ENCODE data around the gene PCYT1B.

The PCYT1B gene

DNA sequence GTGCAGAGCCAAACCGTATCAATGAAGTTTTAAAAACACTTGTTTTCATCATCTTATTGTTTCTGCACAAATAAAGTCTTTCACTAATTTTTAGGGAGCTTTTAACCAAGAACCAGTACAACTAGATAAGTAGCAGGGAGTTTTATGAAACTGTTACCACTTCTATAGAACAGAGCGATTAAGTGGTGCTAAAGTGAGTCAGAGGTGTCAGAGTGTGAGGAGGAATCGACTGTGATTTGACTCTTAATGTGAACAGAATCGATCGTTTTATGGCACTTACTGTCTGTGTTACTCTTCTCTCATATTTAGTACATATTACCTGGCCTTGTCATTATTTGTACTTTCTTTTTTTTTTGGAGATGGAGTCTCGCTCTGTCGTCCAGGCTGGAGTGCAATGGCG lies 138.8 kb downstream of the PCYT1B start:
- Histone ChIP-seq H3K4me3 (ENCODE audit: low read length) (no peak overlapping the region), H3K9me3 (ENCODE audit: control insufficient read depth, low read length) (no peaks in the 10 kb centered on the region), H3K9ac (ENCODE audit: low read length) (no peak overlapping the region), H3K27me3 (ENCODE audit: control insufficient read depth, insufficient read depth, low read length) (no peaks in the 10 kb centered on the region), H3K36me3 (ENCODE audit: control insufficient read depth, insufficient read depth, low read length) (no peaks in the 10 kb centered on the region), H3K4me1 (ENCODE audit: control insufficient read depth, insufficient read depth, low read length) (no peaks in the 10 kb centered on the region)

Data from mucosa of stomach (tissue), 1 donor.